Measurements from ENCODE around the gene DAP. TPM values are rescaled to one million over a fixed set of nuclear protein-coding genes. Genes with fewer than 3 reads are reported as not detected.

DAP gene
- total and polyA plus RNA-seq, 4 donors: 49.9 to 131 (median 70.3) TPM

- no peak for ATAC-seq (ENCODE audit: insufficient read depth, low FRiP score)
These were observed 112.0 kb downstream of the DAP start for GRCh38 chr5:10648806-10649665.

GRCh38 chr5:10647640-10648039 is 113.4 kb downstream of the DAP start:
- H3K4me3 ChIP-seq: no peak overlapping the region
- DNase-seq: no peak
- no peak overlapping the region for H3K27ac ChIP-seq (ENCODE audit: low read depth in 1 of 2, low read length in 1 of 2)
- peaks cover 0 to 2% (median 0%) of the 10 kb centered on the region in 4 donors for H3K9me3 ChIP-seq (ENCODE audit: control insufficient read depth in 4 of 4, insufficient read depth in 3 of 4, low read length in 3 of 4)
- TF ChIP-seq CTCF (IDR thresholded peaks at IDR 0.05; ENCODE audit: control extremely low read depth, extremely low read depth): no peak
- no peaks in the 10 kb centered on the region for H3K36me3 ChIP-seq (ENCODE audit: control insufficient read depth in 4 of 4, insufficient read depth in 4 of 4, low read length in 4 of 4)
- H3K4me1 ChIP-seq (ENCODE audit: control insufficient read depth in 5 of 5, insufficient read depth in 5 of 5, low read length in 5 of 5): no peaks in the 10 kb centered on the region
- no peak for ATAC-seq (ENCODE audit: insufficient read depth, low FRiP score)
- 97 to 98% methylated on average over 5 of the region's 5 CpGs for WGBS, 2 donors
- peaks cover 0 to 27% (median 8%) of the 10 kb centered on the region in 3 donors for H3K27me3 ChIP-seq (ENCODE audit: control insufficient read depth in 3 of 3, insufficient read depth in 3 of 3, low read length in 2 of 3)
- H3K9ac ChIP-seq (ENCODE audit: insufficient read depth in 1 of 2, low read length in 2 of 2): no peak overlapping the region

More at GRCh38 chr5:10648806-10649665, 112.0 kb downstream of the DAP start:
- H3K9ac ChIP-seq (ENCODE audit: insufficient read depth in 1 of 2, low read length in 2 of 2): no peak overlapping the region
- 62 to 77% methylated on average over 59 to 60 of the region's 60 CpGs for WGBS, 2 donors
- no peaks in the 10 kb centered on the region for H3K36me3 ChIP-seq (ENCODE audit: control insufficient read depth in 4 of 4, insufficient read depth in 4 of 4, low read length in 4 of 4)
- no peak for DNase-seq
- TF ChIP-seq CTCF (IDR thresholded peaks at IDR 0.05; ENCODE audit: control extremely low read depth, extremely low read depth): no peak
- H3K9me3 ChIP-seq (ENCODE audit: control insufficient read depth in 4 of 4, insufficient read depth in 3 of 4, low read length in 3 of 4): peaks cover 0 to 2% (median 0%) of the 10 kb centered on the region in 4 donors
- H3K27ac ChIP-seq (ENCODE audit: low read depth in 1 of 2, low read length in 1 of 2): no peak overlapping the region
- peaks cover 0 to 27% (median 8%) of the 10 kb centered on the region in 3 donors for H3K27me3 ChIP-seq (ENCODE audit: control insufficient read depth in 3 of 3, insufficient read depth in 3 of 3, low read length in 2 of 3)
- no peak overlapping the region for H3K4me3 ChIP-seq
- no peaks in the 10 kb centered on the region for H3K4me1 ChIP-seq (ENCODE audit: control insufficient read depth in 5 of 5, insufficient read depth in 5 of 5, low read length in 5 of 5)

- Histone ChIP-seq H3K36me3 (ENCODE audit: control insufficient read depth in 4 of 4, insufficient read depth in 4 of 4, low read length in 4 of 4) (no peaks in the 10 kb centered on the region), H3K27me3 (ENCODE audit: control insufficient read depth in 3 of 3, insufficient read depth in 3 of 3, low read length in 2 of 3) (peaks cover 0 to 17% (median 8%) of the 10 kb centered on the region in 3 donors), H3K9ac (ENCODE audit: insufficient read depth in 1 of 2, low read length in 2 of 2) (no peak overlapping the region), H3K9me3 (ENCODE audit: control insufficient read depth in 4 of 4, insufficient read depth in 3 of 4, low read length in 3 of 4) (peaks cover 0 to 2% (median 0%) of the 10 kb centered on the region in 4 donors), H3K4me1 (ENCODE audit: control insufficient read depth in 5 of 5, insufficient read depth in 5 of 5, low read length in 5 of 5) (no peaks in the 10 kb centered on the region), H3K27ac (ENCODE audit: low read depth in 1 of 2, low read length in 1 of 2) (no peak overlapping the region), H3K4me3 (no peak overlapping the region)
- TF ChIP-seq CTCF (IDR thresholded peaks at IDR 0.05; ENCODE audit: control extremely low read depth, extremely low read depth): no peak
- no peak for DNase-seq
- WGBS, 2 donors: 82 to 83% methylated on average over 6 of the region's 6 CpGs
- no peak for ATAC-seq (ENCODE audit: insufficient read depth, low FRiP score)
These were observed 115.4 kb downstream of the DAP start for GRCh38 chr5:10645671-10646070.
